DND-41 (cell line): ENCODE measurements around the gene ERCC6L2.

ENCODE experiments used
- EZH2 ChIP-seq: IDR thresholded peaks from 3 replicates; pipeline ENCODE4 v1.6.1; 2012; ENCODE audit warnings: borderline replicate concordance, low read depth, mild to moderate bottlenecking, moderate library complexity, low read length, inconsistent platforms; ENCODE audit not compliant: severe bottlenecking
- TF ChIP-seq, protein P1 (sequence below): IDR thresholded peaks from 2 replicates; pipeline ENCODE4 v1.5.1; 2012; ENCODE audit warnings: borderline replicate concordance, low read length, moderate library complexity, mild to moderate bottlenecking; ENCODE audit not compliant: poor library complexity, severe bottlenecking; ENCODE audit errors: extremely low read depth

DNA sequence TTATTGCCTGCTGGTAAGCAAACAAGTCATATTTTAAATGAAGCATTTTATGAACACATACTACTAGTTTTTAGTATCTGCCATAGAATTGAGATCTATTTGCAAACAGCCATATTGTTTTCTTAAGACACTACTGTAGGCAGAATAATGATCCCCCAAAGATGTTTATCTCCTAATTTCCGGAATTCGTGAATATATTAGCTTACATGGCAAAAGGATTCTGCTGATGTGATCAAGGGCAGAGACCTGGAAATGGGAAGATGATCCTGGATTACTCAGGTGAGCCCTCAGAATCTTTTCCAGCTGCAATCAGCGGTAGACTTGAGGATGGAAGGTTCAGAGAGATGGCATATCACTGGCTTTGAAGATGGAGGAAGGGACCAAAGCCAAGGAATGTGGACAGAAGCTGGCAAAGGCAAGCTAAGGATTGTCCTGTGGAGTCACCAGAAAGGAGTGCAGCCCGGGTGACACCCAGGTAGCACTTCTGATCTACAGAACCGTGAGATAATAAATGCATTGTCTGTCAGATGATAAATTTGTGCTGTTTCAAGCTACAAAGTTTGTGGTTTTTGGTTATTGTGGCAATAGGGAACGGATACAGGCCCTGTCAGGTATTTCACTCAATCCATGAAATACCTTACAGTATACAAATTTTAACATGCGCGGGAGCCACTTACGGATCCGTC lies 1.0 kb upstream of the ERCC6L2 start:
- TF ChIP-seq, protein P1, sequence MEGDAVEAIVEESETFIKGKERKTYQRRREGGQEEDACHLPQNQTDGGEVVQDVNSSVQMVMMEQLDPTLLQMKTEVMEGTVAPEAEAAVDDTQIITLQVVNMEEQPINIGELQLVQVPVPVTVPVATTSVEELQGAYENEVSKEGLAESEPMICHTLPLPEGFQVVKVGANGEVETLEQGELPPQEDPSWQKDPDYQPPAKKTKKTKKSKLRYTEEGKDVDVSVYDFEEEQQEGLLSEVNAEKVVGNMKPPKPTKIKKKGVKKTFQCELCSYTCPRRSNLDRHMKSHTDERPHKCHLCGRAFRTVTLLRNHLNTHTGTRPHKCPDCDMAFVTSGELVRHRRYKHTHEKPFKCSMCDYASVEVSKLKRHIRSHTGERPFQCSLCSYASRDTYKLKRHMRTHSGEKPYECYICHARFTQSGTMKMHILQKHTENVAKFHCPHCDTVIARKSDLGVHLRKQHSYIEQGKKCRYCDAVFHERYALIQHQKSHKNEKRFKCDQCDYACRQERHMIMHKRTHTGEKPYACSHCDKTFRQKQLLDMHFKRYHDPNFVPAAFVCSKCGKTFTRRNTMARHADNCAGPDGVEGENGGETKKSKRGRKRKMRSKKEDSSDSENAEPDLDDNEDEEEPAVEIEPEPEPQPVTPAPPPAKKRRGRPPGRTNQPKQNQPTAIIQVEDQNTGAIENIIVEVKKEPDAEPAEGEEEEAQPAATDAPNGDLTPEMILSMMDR: no peak
- no peak for TF ChIP-seq EZH2
